Neural cell (in vitro differentiated cells): ENCODE results near the gene UBA6.

Source experiments
- CTCF ChIP-seq: fragments of 450-650 bp; IDR thresholded peaks from 2 replicates; pipeline ENCODE4 v1.5.1; 2014; ENCODE audit warnings: antibody characterized with exemption, mild to moderate bottlenecking, moderate library complexity; ENCODE audit not compliant: poor library complexity, severe bottlenecking
- EP300 ChIP-seq: fragments of 450-650 bp; conservative IDR thresholded peaks from 2 replicates; pipeline ENCODE4 v1.6.1; 2014; ENCODE audit warnings: antibody characterized with exemption, mild to moderate bottlenecking, moderate library complexity; ENCODE audit not compliant: poor library complexity, severe bottlenecking
- EZH2 ChIP-seq: fragments of 200-600, 300-800 bp; shearing (Covaris generic), sonication (generic); IDR thresholded peaks from 2 replicates; pipeline ENCODE4 v1.6.1; 2014; ENCODE audit warnings: antibody characterized with exemption, low read length, borderline replicate concordance, mild to moderate bottlenecking; ENCODE audit not compliant: insufficient read depth, poor library complexity, severe bottlenecking
- MXI1 ChIP-seq: fragments of 450-650 bp; conservative IDR thresholded peaks from 2 replicates; pipeline ENCODE4 v1.6.1; 2014; ENCODE audit warnings: antibody characterized with exemption, mild to moderate bottlenecking; ENCODE audit not compliant: poor library complexity, severe bottlenecking
- POLR2AphosphoS5 ChIP-seq: IDR thresholded peaks from 2 replicates; pipeline ENCODE4 v1.6.1; 2012
- RAD21 ChIP-seq: fragments of 450-650 bp; conservative IDR thresholded peaks from 2 replicates; pipeline ENCODE4 v1.6.1; 2014; ENCODE audit warnings: antibody characterized with exemption, mild to moderate bottlenecking, moderate library complexity
- REST ChIP-seq: IDR thresholded peaks from 2 replicates; pipeline ENCODE4 v1.6.1; 2012; ENCODE audit warnings: borderline replicate concordance
- SMC3 ChIP-seq: fragments of 450-650 bp; conservative IDR thresholded peaks from 2 replicates; pipeline ENCODE4 v1.6.1; 2014; ENCODE audit warnings: antibody characterized with exemption, mild to moderate bottlenecking, moderate library complexity; ENCODE audit not compliant: poor library complexity
- TAF1 ChIP-seq: IDR thresholded peaks from 2 replicates; pipeline ENCODE4 v1.6.1; 2012; ENCODE audit warnings: low read depth

- no peak for TF ChIP-seq CTCF
- no peak for TF ChIP-seq RAD21
- no peak for TF ChIP-seq EZH2
- TF ChIP-seq EP300, result no peak
- TF ChIP-seq SMC3, result no peak
- no peak for TF ChIP-seq REST
- TF ChIP-seq MXI1, result no peak
- TF ChIP-seq POLR2AphosphoS5, result no peak
- TF ChIP-seq TAF1, result no peak
Observed at GRCh38 chr4:67593741-67594175, 107.2 kb downstream of the UBA6 start.
